Activated CD8-positive, alpha-beta T cell treated with anti-CD3 and anti-CD28 coated beads for 36 hours (primary cell): ENCODE measurements around the gene TLE7. TPM values are rescaled to one million over a fixed set of nuclear protein-coding genes. Genes with fewer than 3 reads are reported as not detected.

ENCODE experiments used
- ATAC-seq: fragments of 200-7000 bp; cut with Tn5 transposase; one replicate; pipeline ENCODE4 v1.10.0; 2021; ENCODE audit warnings: mild to moderate bottlenecking, moderate library complexity
- CTCF ChIA-PET: fragments of 350-600 bp; sonication (Branson Sonifier 250); formaldehyde crosslinking; loops from one replicate; lab custom pipeline; 2021; ENCODE audit warnings: antibody characterized with exemption; lab: Charles Lee
- POLR2A ChIA-PET: fragments of 350-600 bp; sonication (Branson Sonifier 250); formaldehyde crosslinking; loops from one replicate; lab custom pipeline; 2021; ENCODE audit warnings: antibody characterized with exemption; lab: Charles Lee
- DNase-seq: peaks from one replicate; pipeline ENCODE4 v3.0.0-alpha.2; 2020
- H3K27ac Mint-ChIP-seq: one replicate; pipeline ENCODE4 v1.8.0; 2021; ENCODE audit warnings: mild to moderate bottlenecking, mixed read lengths
- H3K27me3 Mint-ChIP-seq: one replicate; pipeline ENCODE4 v1.8.0; 2021; ENCODE audit warnings: mixed read lengths
- H3K36me3 Mint-ChIP-seq: one replicate; pipeline ENCODE4 v1.8.0; 2021; ENCODE audit warnings: low read depth, mixed read lengths
- H3K4me1 Mint-ChIP-seq: one replicate; pipeline ENCODE4 v1.8.0; 2021; ENCODE audit warnings: low read depth, mixed read lengths
- H3K4me3 Mint-ChIP-seq: one replicate; pipeline ENCODE4 v1.8.0; 2021; ENCODE audit warnings: mild to moderate bottlenecking, moderate library complexity, mixed read lengths
- H3K9me3 Mint-ChIP-seq: one replicate; pipeline ENCODE4 v1.8.0; 2021; ENCODE audit warnings: mixed read lengths
- intact Hi-C: fragments of 100-400 bp; cut with micrococcal nuclease; formaldehyde crosslinking; loops from one replicate; pipeline ENCODE4 v1.10.0; 2022
- total RNA-seq, 2 experiments: library from RNA; stranded (reverse); gene quantifications; one replicate each; pipeline ENCODE4 v1.2.3, GENCODE V29; 2021
- TF ChIP-seq, protein P1 (sequence below): fragments of 200-600 bp; IDR thresholded peaks from one replicate; pipeline ENCODE4 v1.8.0; 2022; ENCODE audit warnings: antibody characterized with exemption, mild to moderate bottlenecking

TLE7 gene
- total RNA-seq, 2 experiments from 2014 or later, result not detected

DNA sequence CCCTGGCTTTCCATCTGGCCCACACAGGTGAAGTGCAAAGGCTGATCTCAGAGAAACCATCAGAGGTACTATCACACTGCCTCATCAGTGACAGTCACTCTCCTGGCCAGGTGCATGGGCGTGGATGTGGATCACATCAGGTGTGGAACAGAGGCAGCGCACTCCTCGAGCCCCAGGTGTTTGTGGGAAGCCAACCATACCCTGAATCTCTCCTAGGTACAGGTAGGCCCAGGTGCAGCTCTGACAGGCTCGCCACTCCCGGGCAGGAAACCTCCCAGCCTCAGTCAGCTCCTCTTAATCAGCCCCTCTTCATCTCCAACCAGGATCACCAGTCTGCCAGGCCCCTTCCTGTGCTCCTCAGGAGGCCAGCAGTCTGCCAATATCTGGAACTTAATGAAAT lies 31.7 kb downstream of the TLE7 start:
- Mint-ChIP-seq H3K4me3 (no peak overlapping the region), H3K36me3 (no peaks in the 10 kb centered on the region), H3K4me1 (peaks cover 16% of the 10 kb centered on the region), H3K27me3 (peaks cover 10% of the 10 kb centered on the region), H3K27ac (no peak overlapping the region), H3K9me3 (no peaks in the 10 kb centered on the region)
- CTCF ChIA-PET, result interaction anchor here (0.7 to 6.7 kb wide), 5 partner anchors 9 to 201 kb away, joined by 3 to 150 read pairs (median 20); no protein-coding TSS in a partner anchor
- DNase-seq (no peak), ATAC-seq (no peak)
- POLR2A ChIA-PET, result no interaction called here
- intact Hi-C loops, result loop anchor here (10.0 kb wide), 1 partner anchor 205 kb away; no protein-coding TSS in a partner anchor
- TF ChIP-seq, protein P1, sequence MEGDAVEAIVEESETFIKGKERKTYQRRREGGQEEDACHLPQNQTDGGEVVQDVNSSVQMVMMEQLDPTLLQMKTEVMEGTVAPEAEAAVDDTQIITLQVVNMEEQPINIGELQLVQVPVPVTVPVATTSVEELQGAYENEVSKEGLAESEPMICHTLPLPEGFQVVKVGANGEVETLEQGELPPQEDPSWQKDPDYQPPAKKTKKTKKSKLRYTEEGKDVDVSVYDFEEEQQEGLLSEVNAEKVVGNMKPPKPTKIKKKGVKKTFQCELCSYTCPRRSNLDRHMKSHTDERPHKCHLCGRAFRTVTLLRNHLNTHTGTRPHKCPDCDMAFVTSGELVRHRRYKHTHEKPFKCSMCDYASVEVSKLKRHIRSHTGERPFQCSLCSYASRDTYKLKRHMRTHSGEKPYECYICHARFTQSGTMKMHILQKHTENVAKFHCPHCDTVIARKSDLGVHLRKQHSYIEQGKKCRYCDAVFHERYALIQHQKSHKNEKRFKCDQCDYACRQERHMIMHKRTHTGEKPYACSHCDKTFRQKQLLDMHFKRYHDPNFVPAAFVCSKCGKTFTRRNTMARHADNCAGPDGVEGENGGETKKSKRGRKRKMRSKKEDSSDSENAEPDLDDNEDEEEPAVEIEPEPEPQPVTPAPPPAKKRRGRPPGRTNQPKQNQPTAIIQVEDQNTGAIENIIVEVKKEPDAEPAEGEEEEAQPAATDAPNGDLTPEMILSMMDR, result no peak

DNA sequence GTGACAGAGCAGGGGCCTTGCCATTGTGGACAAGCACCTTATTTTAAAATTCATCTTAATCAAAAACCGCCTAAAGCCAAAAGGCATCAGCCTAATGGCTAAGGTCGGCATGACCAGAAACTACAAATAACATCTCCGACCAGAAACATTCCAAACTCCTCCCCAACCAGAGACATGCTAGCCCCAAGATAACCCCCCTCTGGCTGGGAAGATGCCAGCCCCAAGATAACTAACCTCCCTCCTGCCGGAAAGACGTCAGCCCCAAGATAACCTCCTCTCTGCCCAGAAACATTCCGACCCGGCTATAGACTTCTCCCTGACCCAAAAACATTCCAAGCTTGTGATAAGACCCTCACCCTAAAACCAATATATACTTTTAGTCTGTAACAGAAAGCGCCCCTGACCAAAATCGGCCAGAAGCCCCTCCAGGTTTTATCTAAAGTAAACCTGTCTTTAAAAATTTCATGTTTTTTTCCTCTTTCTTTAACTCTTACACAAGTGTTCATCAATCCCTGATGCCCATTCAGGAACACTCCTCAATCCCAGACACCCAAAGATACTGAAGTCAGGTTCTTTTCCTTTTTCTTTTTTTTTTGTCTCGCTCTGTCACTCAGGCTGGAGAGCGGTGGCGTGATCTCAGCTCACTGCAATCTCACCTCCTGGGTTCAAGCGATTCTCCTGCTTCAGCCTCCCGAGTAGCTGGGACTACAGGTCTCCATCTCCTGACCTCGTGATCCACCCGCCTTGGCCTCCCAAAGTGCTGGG lies 32.7 kb downstream of the TLE7 start:
- ChIA-PET POLR2A (interaction anchor here (0.5 kb wide), 1 partner anchor 439 kb away, joined by 3 read pairs; no protein-coding TSS in a partner anchor), CTCF (interaction anchor here (6.7 kb wide), 1 partner anchor 90 kb away, joined by 150 read pairs; no protein-coding TSS in a partner anchor)
- intact Hi-C loops, result no loop called here
- H3K36me3 Mint-ChIP-seq, result no peaks in the 10 kb centered on the region
- DNase-seq (no peak), ATAC-seq (no peak)
- H3K27ac Mint-ChIP-seq, result no peak overlapping the region
- H3K4me3 Mint-ChIP-seq, result no peak overlapping the region
- H3K4me1 Mint-ChIP-seq, result peaks cover 16% of the 10 kb centered on the region
- TF ChIP-seq, protein P1, result no peak
- H3K9me3 Mint-ChIP-seq, result no peaks in the 10 kb centered on the region
- H3K27me3 Mint-ChIP-seq, result peaks cover 12% of the 10 kb centered on the region

DNA sequence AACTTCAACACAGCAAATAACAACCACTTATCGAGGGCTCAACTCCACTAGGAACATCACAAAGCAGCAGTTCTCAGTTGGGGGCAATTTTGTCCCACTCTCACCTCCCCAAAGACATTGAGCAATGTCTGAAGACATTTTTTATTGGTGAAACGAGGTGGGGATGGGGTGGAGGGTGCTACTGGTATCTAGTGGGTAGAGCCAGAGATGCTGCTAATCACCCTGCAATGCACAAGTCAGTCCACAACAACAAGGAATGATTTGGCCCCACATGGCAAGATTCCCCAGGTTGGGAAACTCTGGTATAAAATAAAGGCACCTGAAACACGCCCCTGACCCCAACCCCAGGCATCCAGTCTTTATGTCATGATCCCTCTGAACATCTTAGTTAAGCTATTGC lies 33.3 kb downstream of the TLE7 start:
- DNase-seq (no peak), ATAC-seq (no peak)
- ChIA-PET CTCF (interaction anchor here (1.2 kb wide), 1 partner anchor 91 kb away, joined by 5 read pairs; no protein-coding TSS in a partner anchor), POLR2A (no interaction called here)
- Mint-ChIP-seq H3K36me3 (no peaks in the 10 kb centered on the region), H3K9me3 (no peaks in the 10 kb centered on the region), H3K27ac (no peak overlapping the region), H3K4me1 (peaks cover 16% of the 10 kb centered on the region), H3K4me3 (no peak overlapping the region), H3K27me3 (peaks cover 13% of the 10 kb centered on the region)
- TF ChIP-seq, protein P1, result no peak
- intact Hi-C loops, result no loop called here

DNA sequence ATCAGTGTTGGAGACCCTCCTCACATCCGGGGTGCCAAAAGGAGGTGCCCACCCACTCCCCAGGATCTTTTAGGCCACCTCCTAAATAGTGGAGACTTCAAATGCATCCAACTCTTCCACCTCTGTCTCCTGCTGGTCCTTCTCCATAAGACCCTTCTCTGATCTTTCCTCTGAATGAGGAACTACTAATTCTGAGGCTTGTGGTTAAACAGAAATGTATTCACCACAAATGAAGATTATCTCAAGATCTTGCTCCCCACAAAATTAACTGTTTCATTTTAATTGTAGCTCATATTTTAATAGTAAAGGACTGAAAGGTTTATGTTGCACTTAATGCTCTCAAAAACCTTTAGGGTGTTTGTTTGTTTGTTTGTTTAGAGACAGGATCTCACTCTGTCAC lies 34.1 kb downstream of the TLE7 start:
- intact Hi-C loops, result no loop called here

More for the DNA sequence above, 34.1 kb downstream of the TLE7 start:
- no peak overlapping the region for H3K27ac Mint-ChIP-seq
- CTCF ChIA-PET, result interaction anchor here (0.8 to 1.2 kb wide), 3 partner anchors 20 to 92 kb away, joined by 3 to 5 read pairs (median 4); no protein-coding TSS in a partner anchor
- H3K4me1 Mint-ChIP-seq, result peaks cover 14% of the 10 kb centered on the region
- DNase-seq (no peak), ATAC-seq (no peak)
- H3K36me3 Mint-ChIP-seq, result no peaks in the 10 kb centered on the region
- POLR2A ChIA-PET, result no interaction called here
- no peak overlapping the region for H3K4me3 Mint-ChIP-seq
- TF ChIP-seq, protein P1, result no peak
- H3K9me3 Mint-ChIP-seq, result no peaks in the 10 kb centered on the region
- peaks cover 11% of the 10 kb centered on the region for H3K27me3 Mint-ChIP-seq
